Measurements from ENCODE around the gene TMSB4X. TPM values are rescaled to one million over a fixed set of nuclear protein-coding genes. Genes with fewer than 3 reads are reported as not detected.
"Not testable (repeated sequence)": the region's sequence is repeated elsewhere in the genome, so short reads cannot be mapped to it uniquely, and the experiment has no call there.

The TMSB4X gene
- total and polyA plus RNA-seq, 2 experiments from 2014 or later, result 3,286 to 9,298 TPM

- peaks cover 35% of the 10 kb centered on the region for H3F3A ChIP-seq (ENCODE audit: insufficient read depth)
- H2AFZ ChIP-seq, result no peak overlapping the region
- 1 to 2% methylated on average over 13 to 14 of the region's 14 CpGs for WGBS, 2 experiments (ENCODE audit: low coverage in 1 of 2, low lambda C conversion rate in 2 of 2, missing lambda C conversion rate in 2 of 2)
- peaks cover 10% of the 10 kb centered on the region for H3K4me1 ChIP-seq (ENCODE audit: insufficient read depth)
- H3K9ac ChIP-seq, result peak overlapping the region; percentile 100
- peaks cover 26% of the 10 kb centered on the region for H3K79me2 ChIP-seq (ENCODE audit: insufficient read depth)
- H3K4me3 ChIP-seq, result peak overlapping the region; percentile 99
- H4K20me1 ChIP-seq (ENCODE audit: insufficient read depth), result no peaks in the 10 kb centered on the region
- in situ Hi-C loops (cut with MboI), result no loop called here
- TF ChIP-seq EZH2phosphoT487 (IDR thresholded peaks at IDR 0.05; ENCODE audit: insufficient read depth, low read depth) (no peak), EZH2 (IDR thresholded peaks at IDR 0.05; ENCODE audit: insufficient read depth, poor library complexity, severe bottlenecking) (no peak)
- no peaks in the 10 kb centered on the region for H3K9me2 ChIP-seq (ENCODE audit: insufficient read depth)
- no peaks in the 10 kb centered on the region for H3K27me3 ChIP-seq (replicated peaks; ENCODE audit: insufficient read depth)
- H3K9me3 ChIP-seq (ENCODE audit: low read depth), result no peaks in the 10 kb centered on the region
- H3K4me2 ChIP-seq (ENCODE audit: unreplicated experiment), result peak overlapping the region; percentile 94
- H3K36me3 ChIP-seq (ENCODE audit: low read depth), result peaks cover 21% of the 10 kb centered on the region
- peak overlapping the region; percentile 99 for H3K27ac ChIP-seq
- peak; percentile 69 for DNase-seq
These were observed 3.5 kb downstream of the TMSB4X start for GRCh38 chrX:12978205-12979025.

GRCh38 chrX:12979026-12979607 lies 4.2 kb downstream of the TMSB4X start:
- Histone ChIP-seq H4K20me1 (ENCODE audit: insufficient read depth) (no peaks in the 10 kb centered on the region), H3F3A (ENCODE audit: insufficient read depth) (peaks cover 35% of the 10 kb centered on the region), H3K9ac (peak overlapping the region; percentile 100), H3K36me3 (ENCODE audit: low read depth) (peaks cover 21% of the 10 kb centered on the region), H3K27ac (peak overlapping the region; percentile 99), H3K4me1 (ENCODE audit: insufficient read depth) (peaks cover 10% of the 10 kb centered on the region), H3K4me2 (ENCODE audit: unreplicated experiment) (peak overlapping the region; percentile 94), H3K79me2 (ENCODE audit: insufficient read depth) (peaks cover 26% of the 10 kb centered on the region), H3K27me3 (replicated peaks; ENCODE audit: insufficient read depth) (no peaks in the 10 kb centered on the region), H3K9me3 (ENCODE audit: low read depth) (no peaks in the 10 kb centered on the region), H3K9me2 (ENCODE audit: insufficient read depth) (no peaks in the 10 kb centered on the region), H2AFZ (no peak overlapping the region), H3K4me3 (no peak overlapping the region)
- WGBS, 2 experiments (ENCODE audit: low coverage in 1 of 2, low lambda C conversion rate in 2 of 2, missing lambda C conversion rate in 2 of 2), result 5 to 12% methylated on average over 4 of the region's 4 CpGs
- no peak for TF ChIP-seq EZH2 (IDR thresholded peaks at IDR 0.05; ENCODE audit: insufficient read depth, poor library complexity, severe bottlenecking)
- TF ChIP-seq EZH2phosphoT487 (IDR thresholded peaks at IDR 0.05; ENCODE audit: insufficient read depth, low read depth), result no peak
- DNase-seq, result peak; percentile 29
- in situ Hi-C loops (cut with MboI), result no loop called here

GRCh38 chrX:12979616-12980015 lies 4.7 kb downstream of the TMSB4X start:
- H3K79me2 ChIP-seq (ENCODE audit: insufficient read depth), result peaks cover 26% of the 10 kb centered on the region

GRCh38 chrX:12980039-12980438 lies 5.1 kb downstream of the TMSB4X start:
- H3K9me2 ChIP-seq (ENCODE audit: insufficient read depth); in situ Hi-C loops (cut with MboI): not testable (repeated sequence)
- peak overlapping the region; percentile 99; the same call in 1 of the 2 replicates for H3K27ac ChIP-seq

More at GRCh38 chrX:12979616-12980015, 4.7 kb downstream of the TMSB4X start:
- H3K4me1 ChIP-seq (ENCODE audit: insufficient read depth), result peaks cover 14% of the 10 kb centered on the region
- peak overlapping the region; percentile 99 for H3K27ac ChIP-seq
- no peak overlapping the region for H3K4me3 ChIP-seq
- in situ Hi-C loops (cut with MboI), result no loop called here
- no peaks in the 10 kb centered on the region for H4K20me1 ChIP-seq (ENCODE audit: insufficient read depth)
- H3F3A ChIP-seq (ENCODE audit: insufficient read depth), result peaks cover 35% of the 10 kb centered on the region
- peak overlapping the region; percentile 100; the same call in 1 of the 2 replicates for H3K9ac ChIP-seq
- no peak for TF ChIP-seq EZH2phosphoT487 (IDR thresholded peaks at IDR 0.05; ENCODE audit: insufficient read depth, low read depth)
- no peak for TF ChIP-seq EZH2 (IDR thresholded peaks at IDR 0.05; ENCODE audit: insufficient read depth, poor library complexity, severe bottlenecking)
- 19 to 28% methylated on average over 5 to 6 of the region's 6 CpGs for WGBS, 2 experiments (ENCODE audit: low coverage in 1 of 2, low lambda C conversion rate in 2 of 2, missing lambda C conversion rate in 2 of 2)
- H3K36me3 ChIP-seq (ENCODE audit: low read depth), result peaks cover 21% of the 10 kb centered on the region
- no peak overlapping the region for H2AFZ ChIP-seq
- H3K27me3 ChIP-seq (replicated peaks; ENCODE audit: insufficient read depth), result no peaks in the 10 kb centered on the region
- DNase-seq, result peak; percentile 12
- no peaks in the 10 kb centered on the region for H3K9me2 ChIP-seq (ENCODE audit: insufficient read depth)
- no peaks in the 10 kb centered on the region for H3K9me3 ChIP-seq (ENCODE audit: low read depth)
- no peak overlapping the region for H3K4me2 ChIP-seq (ENCODE audit: unreplicated experiment)

More at GRCh38 chrX:12980039-12980438, 5.1 kb downstream of the TMSB4X start:
- H3K9ac ChIP-seq; H3K4me2 ChIP-seq (ENCODE audit: unreplicated experiment); H2AFZ ChIP-seq; H3K4me3 ChIP-seq; H3K27me3 ChIP-seq (replicated peaks; ENCODE audit: insufficient read depth); DNase-seq; H4K20me1 ChIP-seq (ENCODE audit: insufficient read depth); H3K9me3 ChIP-seq (ENCODE audit: low read depth): not testable (repeated sequence)
- peaks cover 19% of the 10 kb centered on the region for H3K4me1 ChIP-seq (ENCODE audit: insufficient read depth)
- peaks cover 21% of the 10 kb centered on the region for H3K36me3 ChIP-seq (ENCODE audit: low read depth)
- peaks cover 25% of the 10 kb centered on the region for H3K79me2 ChIP-seq (ENCODE audit: insufficient read depth)
- WGBS, 2 experiments (ENCODE audit: low coverage in 1 of 2, low lambda C conversion rate in 2 of 2, missing lambda C conversion rate in 2 of 2), result 97% methylated on average over 8 to 9 of the region's 9 CpGs
- peaks cover 34% of the 10 kb centered on the region for H3F3A ChIP-seq (ENCODE audit: insufficient read depth)
